Bone marrow (tissue), 2 donors: ENCODE data around the gene ODAD3.

ENCODE experiments used
- DNase-seq, 2 donors: peaks; one replicate each; lab custom pipeline; 2025; lab: John Stamatoyannopoulos, UW

ODAD3 gene

DNA sequence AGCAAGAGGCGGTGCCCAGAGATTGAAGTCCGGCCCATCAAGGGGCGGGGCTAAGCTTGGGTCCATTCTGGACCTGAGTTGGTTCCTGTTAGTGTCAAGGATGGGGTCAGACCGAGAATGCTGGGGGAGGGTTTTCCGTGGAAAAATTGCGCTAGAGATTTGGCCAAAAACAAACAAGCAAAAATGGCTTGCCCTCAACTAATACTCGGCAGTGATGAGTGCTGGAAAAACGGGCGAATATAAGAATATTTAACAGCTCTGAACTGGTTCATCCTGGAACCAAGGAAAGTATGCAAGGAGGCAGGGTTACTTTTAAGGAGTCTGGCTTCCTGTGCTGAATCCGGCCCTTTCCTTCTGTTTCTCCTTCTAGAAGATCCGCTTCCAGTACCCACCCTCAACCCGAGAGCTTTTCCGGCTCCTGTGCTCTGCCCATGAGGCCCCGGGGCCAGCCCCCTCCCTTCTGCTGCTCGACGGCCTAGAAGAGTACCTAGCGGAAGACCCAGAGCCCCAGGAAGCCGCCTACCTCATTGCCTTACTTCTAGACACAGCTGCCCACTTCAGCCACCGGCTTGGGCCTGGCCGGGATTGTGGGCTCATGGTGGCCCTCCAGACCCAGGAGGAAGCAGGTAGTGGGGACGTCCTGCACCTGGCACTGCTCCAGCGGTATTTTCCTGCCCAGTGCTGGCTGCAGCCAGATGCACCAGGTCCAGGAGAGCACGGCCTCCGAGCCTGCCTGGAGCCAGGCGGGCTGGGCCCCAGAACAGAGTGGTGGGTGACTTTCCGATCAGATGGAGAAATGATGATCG, 59.6 kb downstream of the ODAD3 start:
- DNase-seq, result peak in 1 of 2 donors; percentile 63

- peak; percentile 96 to 100 for DNase-seq
Measured at GRCh38 chr19:11374433-11375142, 60.3 kb downstream of the ODAD3 start, which contains the start of gene SWSAP1. TSS of gene SWSAP1 (plus strand) at chr19:11374666. CDS start at chr19:11374681, 15 bp downstream.

DNA sequence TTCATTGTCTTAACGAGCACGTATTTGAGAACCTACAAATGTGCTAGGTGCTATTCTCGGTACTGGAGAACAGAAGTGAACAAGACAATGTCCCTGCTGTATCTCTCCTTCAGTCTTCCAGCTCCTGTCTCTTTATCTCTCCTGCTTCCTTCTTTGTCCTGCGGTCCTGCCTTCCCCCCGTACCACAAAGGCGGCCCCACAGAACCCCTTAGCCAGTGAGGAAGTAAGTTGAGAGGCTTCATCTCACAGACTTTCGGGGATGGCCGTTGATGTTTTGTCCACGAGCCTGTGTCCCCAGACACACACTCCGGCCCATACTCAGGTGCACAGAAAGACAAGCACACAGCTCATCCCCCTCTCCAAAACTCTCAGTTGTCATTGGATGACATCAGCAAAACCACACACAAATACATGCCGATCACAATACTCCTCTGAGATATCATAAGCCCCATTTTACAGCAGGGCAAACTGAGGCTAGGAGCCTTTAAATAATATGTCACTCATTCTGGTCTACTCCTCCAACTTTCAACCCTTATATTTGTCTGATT, 61.0 kb downstream of the ODAD3 start:
- DNase-seq, result peak in 1 of 2 donors; percentile 35

DNA sequence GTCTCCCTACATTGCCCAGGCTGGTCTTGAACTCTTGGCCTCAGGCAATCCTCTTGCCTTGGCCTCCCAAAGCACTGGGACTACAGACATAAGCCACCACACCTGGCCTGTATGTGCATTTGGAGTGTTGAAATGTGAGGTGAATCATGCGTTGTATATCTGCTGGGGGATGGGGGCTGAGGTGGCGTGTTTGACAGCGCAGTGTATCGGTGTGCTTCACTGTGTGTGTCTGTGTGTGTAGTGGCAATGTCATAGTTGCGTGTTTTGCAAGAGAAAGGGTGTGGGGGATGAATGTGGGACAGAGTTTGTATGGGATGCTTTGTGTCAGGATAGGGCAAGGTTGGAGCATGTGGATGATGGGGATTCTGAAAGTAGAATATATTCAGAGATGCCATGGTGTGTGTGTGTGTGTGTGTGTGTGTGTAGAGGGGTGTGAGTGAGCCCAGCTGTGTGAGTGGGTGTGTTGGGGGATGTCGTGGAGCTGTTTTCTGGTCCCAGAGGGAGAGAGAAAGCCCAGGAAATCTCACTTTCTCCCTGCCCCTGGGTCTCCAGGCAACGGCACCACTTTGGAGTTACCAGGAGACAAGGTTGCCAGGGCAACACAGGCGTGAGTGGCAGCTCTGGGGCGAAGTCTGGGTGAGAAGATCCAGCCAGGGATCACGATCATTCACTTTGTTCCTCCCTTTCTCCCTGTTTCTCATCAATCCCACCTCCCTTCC, 61.6 kb downstream of the ODAD3 start:
- DNase-seq, result no peak

- no peak for DNase-seq
Measured at GRCh38 chr19:11370744-11371143, 64.2 kb downstream of the ODAD3 start.
